CD4-positive, alpha-beta T cell (primary cell): ENCODE measurements around the gene NUDCD3. TPM values are rescaled to one million over a fixed set of nuclear protein-coding genes. Genes with fewer than 3 reads are reported as not detected.
A peak's percentile ranks its signal among the peaks of the same experiment; 100 is the strongest.

ENCODE experiments used
- ATAC-seq: fragments of 200-7000 bp; cut with Tn5 transposase; one replicate; pipeline ENCODE4 v1.10.0; 2022; ENCODE audit warnings: mild to moderate bottlenecking; ENCODE audit not compliant: poor library complexity
- CTCF ChIA-PET: fragments of 350-600 bp; sonication (Branson Sonifier 250); formaldehyde crosslinking; loops from one replicate; lab custom pipeline; 2021; ENCODE audit warnings: antibody characterized with exemption, inconsistent platforms; lab: Charles Lee
- POLR2A ChIA-PET: fragments of 350-600 bp; sonication (Branson Sonifier 250); formaldehyde crosslinking; loops from one replicate; lab custom pipeline; 2021; ENCODE audit warnings: antibody characterized with exemption, inconsistent platforms; lab: Charles Lee
- DNase-seq, 14 experiments: peaks; one replicate each; pipeline ENCODE4 v3.0.0-alpha.2; 2013 to 2020; ENCODE audit warnings: mixed read lengths in 2 of 14
- H3K27ac ChIP-seq, 2 donors: one replicate each; pipeline versions ENCODE4 v1.5.1 to v1.7.0; 2013; ENCODE audit warnings: low read length in 2 of 2, low read depth in 1 of 2, mild to moderate bottlenecking in 1 of 2
- H3K27me3 ChIP-seq, 2 experiments: 1 replicate in 1 of 2; 2 replicates in 1 of 2; pipeline versions ENCODE4 v1.6.1 to v1.7.0; 2013; ENCODE audit warnings: low read length in 2 of 2, control low read depth in 1 of 2, mild to moderate bottlenecking in 1 of 2, moderate library complexity in 1 of 2; ENCODE audit not compliant: insufficient read depth in 2 of 2, control insufficient read depth in 1 of 2
- H3K36me3 ChIP-seq: one replicate; pipeline ENCODE4 v1.6.1; 2013; ENCODE audit warnings: low read length, control low read depth; ENCODE audit not compliant: insufficient read depth
- H3K4me1 ChIP-seq: one replicate; pipeline ENCODE4 v1.6.1; 2013; ENCODE audit warnings: low read length, control low read depth; ENCODE audit not compliant: insufficient read depth
- H3K4me3 ChIP-seq: one replicate; pipeline ENCODE4 v1.5.1; 2013; ENCODE audit warnings: mild to moderate bottlenecking, low read length, moderate library complexity
- H3K9me3 ChIP-seq, 2 experiments: 1 replicate in 1 of 2; 2 replicates in 1 of 2; pipeline versions ENCODE4 v1.6.1 to v1.7.0; 2013; ENCODE audit warnings: low read length in 2 of 2, mild to moderate bottlenecking in 2 of 2, control low read depth in 1 of 2, moderate library complexity in 1 of 2; ENCODE audit not compliant: control insufficient read depth in 1 of 2, insufficient read depth in 1 of 2
- H3K27ac Mint-ChIP-seq: one replicate; pipeline ENCODE4 v1.8.0; 2020; ENCODE audit warnings: mixed read lengths
- H3K27me3 Mint-ChIP-seq: one replicate; pipeline ENCODE4 v1.8.0; 2021; ENCODE audit warnings: mixed read lengths
- H3K36me3 Mint-ChIP-seq: one replicate; pipeline ENCODE4 v1.8.0; 2021; ENCODE audit warnings: low read depth, mixed read lengths
- H3K4me1 Mint-ChIP-seq: one replicate; pipeline ENCODE4 v1.8.0; 2021; ENCODE audit warnings: low read depth, mixed read lengths
- H3K4me3 Mint-ChIP-seq: one replicate; pipeline ENCODE4 v1.8.0; 2020; ENCODE audit warnings: mild to moderate bottlenecking, mixed read lengths
- H3K9me3 Mint-ChIP-seq: one replicate; pipeline ENCODE4 v1.8.0; 2020; ENCODE audit warnings: mixed read lengths
- intact Hi-C, 2 experiments: fragments of 100-400 bp; cut with DNase I in 1 of 2; cut with micrococcal nuclease in 1 of 2; formaldehyde crosslinking; loops; one replicate each; pipeline versions ENCODE4 v1.15.1 to v1.9.0; 2023 to 2025; cut with DNase I, micrococcal nuclease
- total RNA-seq, 174 experiments: library from RNA in 2 of 174; stranded (reverse) in 2 of 174; gene quantifications; one replicate each; pipeline ENCODE4 v1.2.3 and lab custom pipeline; 2021 to 2026
- TF ChIP-seq, protein P1 (sequence below): fragments of 200-600 bp; IDR thresholded peaks from one replicate; pipeline ENCODE4 v1.8.0; 2022; ENCODE audit warnings: antibody characterized with exemption, mild to moderate bottlenecking

NUDCD3 gene
- total RNA-seq, 2 experiments from 2014 or later: 56.6 to 60.6 TPM

DNA sequence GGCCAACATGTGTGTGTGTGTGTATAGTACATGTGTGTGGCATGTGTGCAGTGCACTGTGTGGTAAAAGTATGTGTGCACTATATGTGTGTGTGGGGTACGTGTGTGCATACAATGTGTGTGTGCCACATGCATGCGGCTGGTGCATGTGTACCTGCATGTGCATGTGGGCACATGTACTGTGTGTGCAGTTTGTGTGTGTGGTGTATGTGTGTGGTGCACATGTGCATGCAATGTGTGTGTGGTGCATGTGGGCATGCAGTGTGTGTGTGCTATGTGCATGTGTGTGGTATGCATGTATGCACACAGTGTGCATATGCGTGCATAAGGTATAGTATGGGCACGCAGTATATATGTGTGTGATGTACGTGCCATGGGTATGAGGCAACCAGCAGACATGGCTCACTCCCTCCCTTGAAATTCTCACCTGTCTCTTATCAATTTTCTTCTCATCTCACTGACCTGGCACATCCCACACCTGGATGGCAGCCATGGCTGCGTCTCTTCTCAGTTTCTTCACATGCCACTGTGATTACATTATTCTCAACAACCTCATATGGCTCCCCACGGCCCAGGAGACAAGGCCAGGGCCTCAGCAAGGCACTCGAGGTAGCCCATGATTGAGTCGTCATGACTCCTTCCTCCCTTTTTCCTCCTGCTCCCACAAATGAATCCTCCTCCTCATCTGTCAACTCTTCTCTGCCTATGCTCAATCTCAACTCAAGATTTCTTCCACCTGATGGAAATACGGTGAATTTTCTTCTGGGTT, 57.0 kb downstream of the NUDCD3 start:
- Mint-ChIP-seq H3K36me3 (peaks cover 51% of the 10 kb centered on the region), H3K27ac (peak overlapping the region; percentile 12), H3K4me1 (peaks cover 79% of the 10 kb centered on the region), H3K27me3 (no peaks in the 10 kb centered on the region), H3K4me3 (no peak overlapping the region), H3K9me3 (no peaks in the 10 kb centered on the region)
- intact Hi-C loops: loop anchor here (2.0 to 5.0 kb wide), 2 partner anchors 19 to 44 kb away; no protein-coding TSS in a partner anchor
- DNase-seq (no peak), ATAC-seq (no peak)
- ChIA-PET POLR2A (no interaction called here), CTCF (no interaction called here)
- no peak overlapping the region for H3K4me3 ChIP-seq
- no peaks in the 10 kb centered on the region for H3K27me3 ChIP-seq
- peaks cover 19% of the 10 kb centered on the region for H3K4me1 ChIP-seq
- peaks cover 36% of the 10 kb centered on the region for H3K36me3 ChIP-seq
- H3K9me3 ChIP-seq: no peaks in the 10 kb centered on the region
- no peak overlapping the region for H3K27ac ChIP-seq
- TF ChIP-seq, protein P1, sequence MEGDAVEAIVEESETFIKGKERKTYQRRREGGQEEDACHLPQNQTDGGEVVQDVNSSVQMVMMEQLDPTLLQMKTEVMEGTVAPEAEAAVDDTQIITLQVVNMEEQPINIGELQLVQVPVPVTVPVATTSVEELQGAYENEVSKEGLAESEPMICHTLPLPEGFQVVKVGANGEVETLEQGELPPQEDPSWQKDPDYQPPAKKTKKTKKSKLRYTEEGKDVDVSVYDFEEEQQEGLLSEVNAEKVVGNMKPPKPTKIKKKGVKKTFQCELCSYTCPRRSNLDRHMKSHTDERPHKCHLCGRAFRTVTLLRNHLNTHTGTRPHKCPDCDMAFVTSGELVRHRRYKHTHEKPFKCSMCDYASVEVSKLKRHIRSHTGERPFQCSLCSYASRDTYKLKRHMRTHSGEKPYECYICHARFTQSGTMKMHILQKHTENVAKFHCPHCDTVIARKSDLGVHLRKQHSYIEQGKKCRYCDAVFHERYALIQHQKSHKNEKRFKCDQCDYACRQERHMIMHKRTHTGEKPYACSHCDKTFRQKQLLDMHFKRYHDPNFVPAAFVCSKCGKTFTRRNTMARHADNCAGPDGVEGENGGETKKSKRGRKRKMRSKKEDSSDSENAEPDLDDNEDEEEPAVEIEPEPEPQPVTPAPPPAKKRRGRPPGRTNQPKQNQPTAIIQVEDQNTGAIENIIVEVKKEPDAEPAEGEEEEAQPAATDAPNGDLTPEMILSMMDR: no peak

- Mint-ChIP-seq H3K4me1 (peaks cover 73% of the 10 kb centered on the region), H3K4me3 (no peak overlapping the region), H3K9me3 (no peaks in the 10 kb centered on the region), H3K27ac (peak overlapping the region; percentile 24), H3K36me3 (peaks cover 51% of the 10 kb centered on the region), H3K27me3 (no peaks in the 10 kb centered on the region)
- POLR2A ChIA-PET: interaction anchor here (1.3 kb wide), 1 partner anchor 10 kb away, joined by 3 read pairs; no protein-coding TSS in a partner anchor
- CTCF ChIA-PET: interaction anchor here (1.1 kb wide), 1 partner anchor 13 kb away, joined by 3 read pairs; no protein-coding TSS in a partner anchor
- no peak overlapping the region for H3K4me3 ChIP-seq
- intact Hi-C loops: loop anchor here in 1 of 2 experiments (5.0 kb wide), 1 partner anchor 45 kb away; no protein-coding TSS in a partner anchor
- H3K9me3 ChIP-seq: no peaks in the 10 kb centered on the region
- ATAC-seq (no peak), DNase-seq (no peak)
- no peaks in the 10 kb centered on the region for H3K27me3 ChIP-seq
- peaks cover 40% of the 10 kb centered on the region for H3K36me3 ChIP-seq
- TF ChIP-seq, protein P1: no peak
- peaks cover 19% of the 10 kb centered on the region for H3K4me1 ChIP-seq
- no peak overlapping the region for H3K27ac ChIP-seq
Measured at GRCh38 chr7:44432381-44432977, 58.0 kb downstream of the NUDCD3 start.

DNA sequence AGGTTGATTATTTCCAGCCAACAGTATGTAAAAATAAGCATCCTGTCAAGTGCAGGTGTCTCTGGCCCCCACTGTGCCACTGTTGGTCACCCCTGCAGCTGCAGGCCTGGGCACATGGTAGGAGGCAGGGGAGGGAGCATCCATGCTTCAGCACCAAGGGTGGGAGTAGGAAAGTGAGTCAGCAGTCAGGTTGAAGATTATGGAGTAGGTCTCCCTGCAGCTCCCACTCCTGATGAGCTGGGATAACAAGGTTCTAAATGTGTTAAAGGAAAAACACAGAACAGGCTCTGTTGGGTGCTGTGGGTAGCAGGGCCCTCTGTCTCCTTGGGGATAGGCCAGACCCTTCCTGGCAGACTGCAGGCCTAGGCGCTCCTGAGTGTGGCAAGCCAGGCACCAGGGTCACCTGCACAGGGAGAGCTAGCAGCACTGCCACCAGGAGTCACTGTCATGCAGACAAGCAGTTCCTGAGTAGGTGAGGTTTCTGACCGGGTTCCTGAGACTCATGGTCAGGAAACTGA, 59.3 kb downstream of the NUDCD3 start:
- peaks cover 59% of the 10 kb centered on the region for H3K36me3 Mint-ChIP-seq
- H3K9me3 ChIP-seq: no peaks in the 10 kb centered on the region
- ChIA-PET POLR2A (interaction anchor here (1.3 kb wide), 1 partner anchor 9 kb away, joined by 3 read pairs; no protein-coding TSS in a partner anchor), CTCF (interaction anchor here (0.5 to 1.4 kb wide), 8 partner anchors 11 to 178 kb away, joined by 3 to 5 read pairs (median 3); partner anchors contain the start of gene NUDCD3)
- peaks cover 61% of the 10 kb centered on the region for H3K4me1 Mint-ChIP-seq
- H3K36me3 ChIP-seq: peaks cover 52% of the 10 kb centered on the region
- H3K27me3 ChIP-seq: no peaks in the 10 kb centered on the region
- intact Hi-C loops: loop anchor here (1.0 to 5.0 kb wide), 2 partner anchors 46 kb away; no protein-coding TSS in a partner anchor
- no peak overlapping the region for H3K4me3 Mint-ChIP-seq
- peak overlapping the region; percentile 25 for H3K27ac Mint-ChIP-seq
- no peaks in the 10 kb centered on the region for H3K27me3 Mint-ChIP-seq
- H3K27ac ChIP-seq: no peak overlapping the region
- H3K9me3 Mint-ChIP-seq: no peaks in the 10 kb centered on the region
- no peak overlapping the region for H3K4me3 ChIP-seq
- TF ChIP-seq, protein P1: no peak
- peak in 9 of 14 experiments; percentile 4 to 47 (median 16) for DNase-seq
- peak; percentile 57 for ATAC-seq
- H3K4me1 ChIP-seq: peaks cover 15% of the 10 kb centered on the region
